ENCODE data around the gene CNTLN.
"Not testable (repeated sequence)": the region's sequence is repeated elsewhere in the genome, so short reads cannot be mapped to it uniquely, and the experiment has no call there.

Gene CNTLN

DNA sequence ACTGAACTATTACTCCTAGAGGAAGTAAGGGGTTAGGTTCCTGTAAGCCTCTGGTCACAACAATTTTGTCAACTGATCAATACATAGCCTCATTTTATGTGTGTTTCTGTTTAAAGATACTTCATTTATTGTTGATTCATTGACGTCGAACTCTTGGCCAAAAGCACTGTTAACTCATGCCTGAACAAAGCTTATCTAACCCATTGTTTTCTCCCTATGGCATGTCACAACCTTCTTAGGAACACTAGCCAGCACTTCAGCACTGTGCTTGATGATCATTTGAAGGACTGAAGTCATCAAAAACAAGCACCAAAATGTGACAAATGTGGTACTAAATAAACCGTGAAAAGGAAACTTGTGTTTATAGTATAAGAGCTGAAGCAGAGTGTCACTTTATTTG, 13.5 kb downstream of the CNTLN start:
- TF ChIP-seq, protein P1, sequence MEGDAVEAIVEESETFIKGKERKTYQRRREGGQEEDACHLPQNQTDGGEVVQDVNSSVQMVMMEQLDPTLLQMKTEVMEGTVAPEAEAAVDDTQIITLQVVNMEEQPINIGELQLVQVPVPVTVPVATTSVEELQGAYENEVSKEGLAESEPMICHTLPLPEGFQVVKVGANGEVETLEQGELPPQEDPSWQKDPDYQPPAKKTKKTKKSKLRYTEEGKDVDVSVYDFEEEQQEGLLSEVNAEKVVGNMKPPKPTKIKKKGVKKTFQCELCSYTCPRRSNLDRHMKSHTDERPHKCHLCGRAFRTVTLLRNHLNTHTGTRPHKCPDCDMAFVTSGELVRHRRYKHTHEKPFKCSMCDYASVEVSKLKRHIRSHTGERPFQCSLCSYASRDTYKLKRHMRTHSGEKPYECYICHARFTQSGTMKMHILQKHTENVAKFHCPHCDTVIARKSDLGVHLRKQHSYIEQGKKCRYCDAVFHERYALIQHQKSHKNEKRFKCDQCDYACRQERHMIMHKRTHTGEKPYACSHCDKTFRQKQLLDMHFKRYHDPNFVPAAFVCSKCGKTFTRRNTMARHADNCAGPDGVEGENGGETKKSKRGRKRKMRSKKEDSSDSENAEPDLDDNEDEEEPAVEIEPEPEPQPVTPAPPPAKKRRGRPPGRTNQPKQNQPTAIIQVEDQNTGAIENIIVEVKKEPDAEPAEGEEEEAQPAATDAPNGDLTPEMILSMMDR (IDR thresholded peaks at IDR 0.05; ENCODE audit: low read depth, low read length), result no peak

DNA sequence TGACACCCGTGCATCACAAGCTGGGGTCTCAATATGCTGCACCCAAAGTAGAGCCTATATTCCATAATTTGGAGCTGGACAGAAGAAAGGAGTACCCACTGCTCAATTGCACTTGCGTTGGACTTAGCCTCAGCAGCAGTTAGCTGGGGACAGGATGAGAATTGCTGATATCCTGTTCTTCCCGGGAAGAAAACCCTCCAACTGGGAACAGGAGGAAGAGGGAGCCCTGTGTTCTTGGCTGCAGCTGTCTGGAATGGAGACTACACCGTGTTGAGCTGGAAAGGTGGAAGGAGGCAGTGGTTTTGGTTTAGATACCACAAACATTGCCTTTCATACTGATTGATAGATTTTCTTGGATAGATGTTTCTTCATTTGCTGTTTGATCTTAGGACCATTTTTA, 24.6 kb downstream of the CNTLN start:
- no peak overlapping the region for H3K4me3 ChIP-seq (ENCODE audit: low read depth, low read length)
- TF ChIP-seq, protein P1 (IDR thresholded peaks at IDR 0.05; ENCODE audit: low read depth, low read length), result no peak

More for the DNA sequence above, 13.5 kb downstream of the CNTLN start:
- no peak overlapping the region for H3K4me3 ChIP-seq (ENCODE audit: low read depth, low read length)

DNA sequence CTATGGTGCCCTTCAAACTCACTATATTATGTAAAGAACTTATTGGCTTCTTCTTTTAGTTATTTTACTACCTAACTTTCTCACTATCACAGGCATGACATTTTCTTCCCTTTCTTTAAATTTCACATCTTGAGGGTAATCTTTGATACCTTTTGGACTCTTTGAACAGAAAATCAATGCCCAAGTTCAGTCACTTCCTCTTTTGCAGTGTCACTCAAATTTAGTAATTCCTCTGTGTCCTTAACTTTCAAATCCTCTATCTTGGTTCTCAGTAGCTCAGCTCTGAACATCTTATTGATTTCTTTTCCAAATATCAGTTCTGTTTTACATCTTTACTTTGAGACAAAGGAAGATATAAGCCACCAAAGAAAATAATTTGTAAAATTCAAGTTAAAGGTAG, 25.5 kb downstream of the CNTLN start:
- no peak overlapping the region for H3K4me3 ChIP-seq (ENCODE audit: low read depth, low read length)
- TF ChIP-seq, protein P1 (IDR thresholded peaks at IDR 0.05; ENCODE audit: low read depth, low read length), result no peak

DNA sequence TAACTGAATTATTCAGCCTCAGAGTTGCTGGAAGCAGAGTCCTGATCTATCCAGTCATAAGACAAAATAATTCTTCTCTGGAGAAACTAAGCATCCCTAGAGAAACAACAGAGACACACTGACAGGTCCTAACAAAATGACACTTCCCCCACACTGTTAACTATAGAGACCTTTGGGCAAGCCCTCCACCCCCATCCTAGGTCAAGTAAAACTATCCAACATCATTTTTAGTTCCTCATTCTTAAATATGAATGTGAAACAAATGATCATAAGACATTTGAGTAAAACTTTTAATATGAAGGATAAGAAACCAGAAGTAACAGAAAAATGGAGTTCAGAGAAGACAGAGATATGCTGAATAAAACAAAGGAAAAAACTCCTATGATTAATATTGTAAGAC, 30.9 kb downstream of the CNTLN start:
- TF ChIP-seq, protein P1 (IDR thresholded peaks at IDR 0.05; ENCODE audit: low read depth, low read length), result no peak
- no peak overlapping the region for H3K4me3 ChIP-seq (ENCODE audit: low read depth, low read length)

DNA sequence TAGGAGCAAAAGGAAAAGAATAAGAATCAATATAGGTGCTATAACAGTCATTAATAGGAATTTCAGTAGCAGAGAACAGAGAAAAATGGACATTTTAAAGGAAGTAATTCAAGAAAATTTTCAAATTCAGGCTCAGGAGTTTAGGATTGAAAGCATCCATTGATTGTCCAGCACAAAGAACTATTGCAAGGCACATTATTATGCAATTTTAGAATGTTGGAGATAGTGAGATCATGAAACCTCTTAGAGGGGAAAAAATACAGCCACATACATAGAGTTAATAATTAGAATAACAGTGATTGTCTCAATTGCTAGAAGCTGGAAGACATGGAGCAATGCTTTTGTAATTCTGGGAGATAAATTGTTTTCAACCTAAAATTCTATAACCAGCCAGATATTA, 31.5 kb downstream of the CNTLN start:
- no peak overlapping the region for H3K4me3 ChIP-seq (ENCODE audit: low read depth, low read length)
- TF ChIP-seq, protein P1 (IDR thresholded peaks at IDR 0.05; ENCODE audit: low read depth, low read length), result no peak

DNA sequence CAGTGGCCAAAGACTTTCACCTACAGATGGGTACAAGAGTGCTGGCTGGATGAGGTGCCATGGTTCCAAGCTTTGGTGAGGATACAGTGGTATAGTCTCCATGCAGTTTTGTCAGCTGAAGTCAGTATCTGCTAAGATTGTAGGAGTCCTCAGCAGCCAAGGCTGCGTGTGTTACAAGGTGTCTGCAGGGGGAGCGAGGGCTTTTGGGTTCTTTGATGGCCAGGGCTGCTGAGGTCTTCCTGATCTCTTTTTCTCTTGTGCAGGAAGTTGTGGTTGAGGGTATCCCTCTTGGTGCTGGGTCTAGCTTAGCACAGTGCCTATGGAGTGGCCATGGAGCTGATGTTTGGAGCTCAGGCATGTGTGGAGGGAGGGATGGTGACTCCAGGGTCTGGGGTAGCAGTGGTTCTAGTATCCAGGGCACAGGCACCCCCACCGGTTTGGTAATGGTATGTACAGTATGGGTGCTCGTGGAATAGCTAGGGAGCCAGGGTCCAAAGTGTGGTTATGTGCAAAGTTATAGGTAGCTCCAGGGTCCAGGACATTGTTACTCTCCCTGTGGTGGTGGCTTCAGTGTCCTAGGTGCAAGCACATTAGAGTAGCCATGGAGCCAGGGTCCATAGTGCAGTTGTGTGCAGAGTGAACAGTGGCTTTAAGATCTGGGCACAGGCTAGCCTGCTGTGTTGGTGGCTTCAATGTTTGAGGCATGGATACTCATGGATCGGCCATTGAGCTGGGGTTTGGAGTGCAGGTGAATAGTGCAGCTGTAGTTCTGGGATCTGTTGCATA, 36.7 kb downstream of the CNTLN start:
- no peak overlapping the region for H3K4me3 ChIP-seq (ENCODE audit: low read depth, low read length)
- TF ChIP-seq, protein P1 (IDR thresholded peaks at IDR 0.05; ENCODE audit: low read depth, low read length), result no peak

DNA sequence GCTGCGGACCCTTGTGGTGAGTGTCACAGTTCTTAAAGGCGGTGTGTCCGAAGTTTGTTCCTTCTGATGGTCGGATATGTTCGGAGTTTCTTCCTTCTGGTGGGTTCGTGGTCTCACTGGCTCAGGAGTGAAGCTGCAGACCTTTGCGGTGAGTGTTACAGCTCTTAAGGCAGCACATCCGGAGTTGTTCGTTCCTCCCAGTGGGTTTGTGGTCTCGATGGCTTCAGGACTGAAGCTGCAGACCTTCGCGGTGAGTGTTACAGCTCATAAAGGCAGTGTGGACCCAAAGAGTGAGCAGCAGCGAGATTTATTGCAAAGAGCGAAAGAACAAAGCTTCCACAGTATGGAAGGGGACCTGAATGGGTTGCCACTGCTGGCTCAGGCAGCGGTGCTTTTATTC, 42.7 kb downstream of the CNTLN start:
- not testable (repeated sequence) for H3K4me3 ChIP-seq (ENCODE audit: low read depth, low read length)

Measured in WI38 (cell line).